Tibial nerve (tissue), 4 donors: ENCODE measurements around the gene MAP3K14. TPM values are rescaled to one million over a fixed set of nuclear protein-coding genes. Genes with fewer than 3 reads are reported as not detected.

Experiments
- DNase-seq, 2 donors: peaks; one replicate each; pipeline ENCODE4 v3.0.0-alpha.2; 2019; ENCODE audit warnings: low spot score in 2 of 2
- H3K27ac ChIP-seq, 4 donors: fragments of 200-600 bp; sonication (generic) in 3 of 4; one replicate each; pipeline ENCODE4 v1.5.1; 2017 to 2019; ENCODE audit warnings: mild to moderate bottlenecking in 1 of 4
- H3K27me3 ChIP-seq, 2 donors: fragments of 200-600 bp; sonication (generic) in 1 of 2; one replicate each; pipeline versions ENCODE4 v1.5.1 to v1.6.0; 2017 to 2019
- H3K36me3 ChIP-seq, 3 donors: fragments of 200-600 bp; sonication (generic); one replicate each; pipeline ENCODE4 v1.5.1; 2018 to 2019
- H3K4me1 ChIP-seq, 4 donors: fragments of 200-600 bp; sonication (generic) in 3 of 4; one replicate each; pipeline ENCODE4 v1.5.1; 2017 to 2019
- H3K4me3 ChIP-seq, 4 donors: fragments of 200-600 bp; sonication (generic) in 3 of 4; one replicate each; pipeline ENCODE4 v1.5.1; 2017 to 2019; ENCODE audit warnings: mild to moderate bottlenecking in 1 of 4, moderate library complexity in 1 of 4
- H3K9me3 ChIP-seq, 4 donors: fragments of 200-600 bp; sonication (generic) in 3 of 4; one replicate each; pipeline ENCODE4 v1.5.1; 2017 to 2019
- EP300 ChIP-seq, 2 donors: sonication (generic); formaldehyde crosslinking; IDR thresholded peaks; one replicate each; pipeline ENCODE4 v1.6.1; 2017; ENCODE audit warnings: antibody characterized with exemption in 2 of 2, mild to moderate bottlenecking in 1 of 2
- POLR2A ChIP-seq, 2 donors: fragments of 450-650 bp; IDR thresholded peaks; one replicate each; pipeline ENCODE4 v1.6.1; 2017; ENCODE audit warnings: antibody characterized with exemption in 2 of 2, mild to moderate bottlenecking in 2 of 2, moderate library complexity in 2 of 2
- WGBS, 2 donors: methylation state at CpG; one replicate each; pipeline ENCODE4 v1.1.5; 2018; 5-methylcytosine and 5-hydroxymethylcytosine counted together
- total RNA-seq, 4 donors: library from RNA; depleted of rRNA; stranded (reverse); fragments of >200 nt; gene quantifications; one replicate each; pipeline ENCODE4 v1.1.0, GENCODE V29; 2016
- TF ChIP-seq, protein P1 (sequence below), 5 experiments: fragments of 200-600 bp in 3 of 5; fragments of 450-650 bp in 2 of 5; sonication (generic) in 3 of 5; IDR thresholded peaks; one replicate each; pipeline ENCODE4 v1.5.1; 2016 to 2019; ENCODE audit warnings: antibody characterized with exemption in 5 of 5, mild to moderate bottlenecking in 3 of 5, moderate library complexity in 2 of 5

The MAP3K14 gene
- total RNA-seq, 4 donors from 2014 or later, result 9.6 to 15.6 (median 13.3) TPM

DNA sequence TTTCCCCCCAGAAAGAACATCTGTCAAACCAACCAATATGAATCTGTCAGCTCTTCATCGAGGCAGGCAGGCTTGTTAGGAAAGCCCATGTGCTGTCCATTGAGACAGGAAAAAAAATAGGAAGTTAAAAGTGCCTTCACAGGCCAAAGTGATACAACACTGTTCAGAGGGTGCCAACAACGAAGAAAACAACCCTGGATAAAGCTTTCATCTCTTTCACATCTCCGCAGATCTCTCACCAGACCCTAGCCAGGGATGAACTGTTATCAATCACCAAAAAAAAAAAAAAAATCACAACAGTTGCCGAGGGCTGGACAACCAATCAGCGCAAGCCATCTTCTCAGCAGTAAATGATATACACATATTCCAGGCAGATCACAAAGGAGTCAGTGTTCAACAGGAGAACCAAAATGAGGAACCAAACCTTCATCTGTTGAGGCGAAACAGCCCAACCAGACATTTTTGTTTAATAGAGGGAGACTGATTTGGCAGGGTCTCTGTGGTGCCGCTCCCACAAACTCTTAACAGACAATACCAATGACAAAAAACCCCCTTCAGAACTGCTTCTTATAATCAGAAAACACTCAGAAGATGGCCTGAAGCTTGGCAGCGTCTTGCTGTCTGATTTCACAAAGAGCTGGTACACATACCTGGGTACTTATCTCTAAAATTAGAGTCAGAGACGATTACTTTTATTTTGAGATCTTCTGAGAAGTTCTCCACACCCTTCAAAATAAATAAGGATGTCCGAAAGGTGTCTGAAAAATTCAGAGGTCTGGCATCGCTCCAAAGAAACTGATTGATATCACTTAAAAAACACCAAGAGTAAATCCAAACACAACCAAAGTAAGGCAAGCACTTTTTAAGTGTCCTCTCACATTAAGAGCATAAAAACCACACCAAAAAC, 1.8 kb downstream of the MAP3K14 start:
- H3K36me3 ChIP-seq, result no peaks in the 10 kb centered on the region
- peak overlapping the region; percentile 95 to 98 (median 96) for H3K27ac ChIP-seq
- no peak for DNase-seq
- WGBS, 2 donors, result 27 to 35% methylated on average over 11 of the region's 11 CpGs
- TF ChIP-seq POLR2A (IDR thresholded peaks at IDR 0.05), result no peak
- no peak for TF ChIP-seq EP300 (IDR thresholded peaks at IDR 0.05)
- TF ChIP-seq, protein P1, sequence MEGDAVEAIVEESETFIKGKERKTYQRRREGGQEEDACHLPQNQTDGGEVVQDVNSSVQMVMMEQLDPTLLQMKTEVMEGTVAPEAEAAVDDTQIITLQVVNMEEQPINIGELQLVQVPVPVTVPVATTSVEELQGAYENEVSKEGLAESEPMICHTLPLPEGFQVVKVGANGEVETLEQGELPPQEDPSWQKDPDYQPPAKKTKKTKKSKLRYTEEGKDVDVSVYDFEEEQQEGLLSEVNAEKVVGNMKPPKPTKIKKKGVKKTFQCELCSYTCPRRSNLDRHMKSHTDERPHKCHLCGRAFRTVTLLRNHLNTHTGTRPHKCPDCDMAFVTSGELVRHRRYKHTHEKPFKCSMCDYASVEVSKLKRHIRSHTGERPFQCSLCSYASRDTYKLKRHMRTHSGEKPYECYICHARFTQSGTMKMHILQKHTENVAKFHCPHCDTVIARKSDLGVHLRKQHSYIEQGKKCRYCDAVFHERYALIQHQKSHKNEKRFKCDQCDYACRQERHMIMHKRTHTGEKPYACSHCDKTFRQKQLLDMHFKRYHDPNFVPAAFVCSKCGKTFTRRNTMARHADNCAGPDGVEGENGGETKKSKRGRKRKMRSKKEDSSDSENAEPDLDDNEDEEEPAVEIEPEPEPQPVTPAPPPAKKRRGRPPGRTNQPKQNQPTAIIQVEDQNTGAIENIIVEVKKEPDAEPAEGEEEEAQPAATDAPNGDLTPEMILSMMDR (IDR thresholded peaks at IDR 0.05), result no peak
- H3K9me3 ChIP-seq, result no peaks in the 10 kb centered on the region
- peak overlapping the region in 3 of 4 donors; percentile 72 to 90 (median 79) for H3K4me3 ChIP-seq
- peaks cover 0 to 78% (median 55%) of the 10 kb centered on the region in 4 donors for H3K4me1 ChIP-seq
- H3K27me3 ChIP-seq, result no peaks in the 10 kb centered on the region

DNA sequence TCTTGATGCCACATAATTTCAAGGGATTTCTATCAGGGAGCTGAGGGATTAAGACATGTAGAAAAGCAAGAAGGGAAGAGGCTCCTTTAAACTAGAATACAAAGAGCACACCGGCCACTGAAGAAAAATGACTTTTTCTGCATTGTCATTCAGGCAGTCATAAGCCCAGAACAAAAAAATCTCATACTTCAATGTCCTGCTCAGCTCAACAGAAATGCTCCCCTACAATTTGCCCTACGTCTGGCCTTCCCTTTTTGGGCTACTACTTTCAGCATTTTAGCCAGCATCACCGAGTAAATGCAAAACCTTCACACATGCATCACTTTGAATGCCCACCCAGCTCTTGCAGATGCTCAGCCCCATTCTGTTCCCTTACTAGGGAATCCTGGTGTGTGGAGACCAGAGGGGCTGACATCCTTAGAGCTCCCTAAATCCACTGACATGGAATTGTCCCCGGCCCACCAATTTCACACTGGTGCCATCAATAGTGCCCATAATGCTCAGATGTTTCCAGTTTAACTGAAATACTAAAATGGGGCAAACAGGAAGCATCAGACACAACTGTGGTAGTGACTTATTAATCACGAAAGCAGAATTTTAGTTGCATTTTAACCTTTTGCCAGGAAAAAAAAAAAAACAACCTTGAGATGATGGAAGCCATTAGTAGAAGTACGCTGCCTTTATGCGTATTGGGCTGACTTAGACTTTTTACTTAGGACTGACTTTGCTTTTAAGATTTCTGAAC, 2.7 kb downstream of the MAP3K14 start:
- no peaks in the 10 kb centered on the region for H3K9me3 ChIP-seq
- H3K27me3 ChIP-seq, result no peaks in the 10 kb centered on the region
- DNase-seq, result no peak
- WGBS, 2 donors, result 57 to 59% methylated on average over 7 of the region's 7 CpGs
- TF ChIP-seq POLR2A (IDR thresholded peaks at IDR 0.05), result no peak
- peak overlapping the region in 3 of 4 donors; percentile 96 to 98 (median 97) for H3K27ac ChIP-seq
- H3K4me3 ChIP-seq, result peak overlapping the region in 2 of 4 donors; percentile 79 to 90
- H3K36me3 ChIP-seq, result no peaks in the 10 kb centered on the region
- H3K4me1 ChIP-seq, result peaks cover 0 to 83% (median 58%) of the 10 kb centered on the region in 4 donors

- Histone ChIP-seq H3K27me3 (no peaks in the 10 kb centered on the region), H3K4me3 (no peak overlapping the region), H3K27ac (peak overlapping the region in 3 of 4 donors; percentile 96 to 98 (median 97)), H3K36me3 (no peaks in the 10 kb centered on the region), H3K9me3 (no peaks in the 10 kb centered on the region), H3K4me1 (peaks cover 0 to 88% (median 66%) of the 10 kb centered on the region in 4 donors)
- no peak for DNase-seq
- TF ChIP-seq POLR2A (IDR thresholded peaks at IDR 0.05) (no peak), EP300 (IDR thresholded peaks at IDR 0.05) (no peak)
- TF ChIP-seq, protein P1 (IDR thresholded peaks at IDR 0.05), result no peak
- WGBS, 2 donors, result 89 to 91% methylated on average over 5 of the region's 5 CpGs
Measured at GRCh38 chr17:45313421-45313771, 3.4 kb downstream of the MAP3K14 start.

DNA sequence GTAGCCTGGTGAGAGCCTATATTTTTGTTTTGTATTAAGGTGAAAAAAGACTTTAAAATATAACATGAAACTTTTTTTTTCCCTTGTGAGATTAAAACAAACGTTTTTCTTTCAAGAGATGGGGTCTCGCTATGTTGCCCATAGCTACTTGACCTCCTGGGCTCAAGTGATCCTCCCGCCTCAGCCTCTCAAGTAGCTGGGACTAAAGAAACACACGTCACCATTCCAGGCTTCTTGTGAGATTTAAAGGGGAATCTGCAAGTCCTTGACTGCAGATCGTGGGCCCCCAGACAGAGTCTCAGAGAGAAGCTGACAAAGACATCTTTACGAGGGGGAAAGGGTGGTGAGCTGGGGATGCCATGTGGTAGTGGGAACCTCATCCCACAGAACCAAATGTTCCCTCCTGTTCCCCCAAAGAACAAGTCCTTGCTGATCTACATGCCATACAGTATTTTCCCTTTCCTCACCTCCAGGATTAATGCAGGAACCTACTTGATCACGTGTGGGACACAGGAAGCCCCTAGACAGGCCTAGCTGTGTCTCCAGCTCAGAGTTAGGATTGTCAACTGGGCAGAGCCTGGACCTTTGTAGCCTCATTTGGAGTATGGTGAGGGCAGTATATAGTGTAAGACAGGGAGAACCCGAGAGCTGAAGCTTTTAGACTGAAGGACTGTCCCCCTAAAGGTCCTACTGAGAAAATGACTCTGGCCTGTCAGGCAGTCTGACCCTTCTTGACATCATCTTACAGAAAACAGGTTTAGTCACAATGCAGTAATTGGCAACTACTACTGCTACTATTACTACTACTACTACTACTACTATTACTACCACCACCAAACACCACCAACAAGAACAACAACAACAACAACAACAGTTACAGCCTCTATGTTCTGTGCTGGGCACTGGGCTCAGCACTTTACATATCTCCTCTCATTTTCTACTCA, 4.1 kb downstream of the MAP3K14 start:
- peak overlapping the region in 3 of 4 donors; percentile 96 to 98 (median 97) for H3K27ac ChIP-seq

More for the DNA sequence above, 4.1 kb downstream of the MAP3K14 start:
- DNase-seq, result no peak
- Histone ChIP-seq H3K9me3 (no peaks in the 10 kb centered on the region), H3K36me3 (no peaks in the 10 kb centered on the region), H3K4me3 (peak overlapping the region in 1 of 4 donors; percentile 21), H3K27me3 (no peaks in the 10 kb centered on the region), H3K4me1 (peaks cover 2 to 88% (median 70%) of the 10 kb centered on the region in 4 donors)
- TF ChIP-seq POLR2A (IDR thresholded peaks at IDR 0.05) (no peak), EP300 (IDR thresholded peaks at IDR 0.05) (no peak)
- TF ChIP-seq, protein P1 (IDR thresholded peaks at IDR 0.05), result no peak
- 34 to 37% methylated on average over 8 of the region's 8 CpGs for WGBS, 2 donors
